T-helper 1 cell treated with Interleukin-12 subunit alpha and Interleukin-12 subunit beta and Interleukin-4 antibody, amounts not matched to agents 30 ng/mL and 1 ng/mL, for 36 hours (primary cell): ENCODE results near the gene CCDC15. TPM values are rescaled to one million over a fixed set of nuclear protein-coding genes. Genes with fewer than 3 reads are reported as not detected.
"Not testable (repeated sequence)": the region's sequence is repeated elsewhere in the genome, so short reads cannot be mapped to it uniquely, and the experiment has no call there.

Experiments
- intact Hi-C: fragments of 100-400 bp; cut with micrococcal nuclease; formaldehyde crosslinking; loops from one replicate; pipeline ENCODE4 v1.15.1; 2024
- total RNA-seq: library from RNA; stranded (reverse); gene quantifications from 2 replicates; pipeline ENCODE4 v1.2.3, GENCODE V29; 2022

The CCDC15 gene
- total RNA-seq, 1 donor from 2014 or later: 3.9 TPM

DNA sequence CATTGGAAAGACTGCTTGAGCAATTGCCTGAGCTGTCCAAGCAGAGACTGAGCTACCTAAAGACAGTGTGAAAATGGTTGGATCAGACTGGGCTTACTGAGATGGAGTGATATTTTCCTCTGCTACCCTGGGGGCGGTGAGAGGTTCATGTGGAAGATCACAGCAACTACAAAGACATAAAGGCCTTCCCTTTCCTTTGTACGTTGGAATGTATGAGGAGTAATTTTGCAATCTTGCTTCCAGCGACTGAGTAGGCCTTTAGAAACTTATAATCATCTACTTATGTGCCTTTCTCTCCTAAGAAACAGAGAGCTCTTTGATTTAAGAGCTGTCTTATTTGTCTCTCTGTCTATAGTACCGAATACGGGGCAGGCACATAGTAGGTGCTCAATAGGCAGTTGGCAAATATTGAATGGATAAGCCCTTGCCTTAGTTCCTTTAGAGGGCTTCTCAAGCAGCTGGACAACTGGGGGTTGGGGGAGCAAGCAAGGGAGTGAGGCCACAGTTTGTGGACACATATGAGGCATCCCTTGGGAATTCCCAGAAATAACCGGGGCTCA, 15.7 kb upstream of the CCDC15 start:
- intact Hi-C loops: no loop called here

DNA sequence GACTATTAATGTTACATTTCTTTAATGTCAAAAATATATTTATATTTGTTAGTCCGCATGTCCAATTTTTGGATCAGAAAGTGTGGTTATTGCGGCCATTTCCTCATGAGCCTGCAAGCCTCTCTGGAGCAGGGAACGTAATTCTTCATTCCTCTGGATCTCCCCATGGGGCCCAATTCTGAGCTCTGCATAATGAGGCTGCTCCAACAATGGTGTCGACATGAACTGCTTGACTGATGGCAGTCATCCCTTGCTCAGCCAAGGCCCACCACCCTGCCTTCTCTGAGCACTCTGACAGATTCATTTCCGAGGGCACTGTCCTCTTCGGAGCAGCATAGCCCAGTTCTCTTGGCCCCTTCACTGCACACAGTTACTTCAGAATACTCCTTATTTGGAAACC, 15.0 kb upstream of the CCDC15 start:
- intact Hi-C loops: no loop called here

DNA sequence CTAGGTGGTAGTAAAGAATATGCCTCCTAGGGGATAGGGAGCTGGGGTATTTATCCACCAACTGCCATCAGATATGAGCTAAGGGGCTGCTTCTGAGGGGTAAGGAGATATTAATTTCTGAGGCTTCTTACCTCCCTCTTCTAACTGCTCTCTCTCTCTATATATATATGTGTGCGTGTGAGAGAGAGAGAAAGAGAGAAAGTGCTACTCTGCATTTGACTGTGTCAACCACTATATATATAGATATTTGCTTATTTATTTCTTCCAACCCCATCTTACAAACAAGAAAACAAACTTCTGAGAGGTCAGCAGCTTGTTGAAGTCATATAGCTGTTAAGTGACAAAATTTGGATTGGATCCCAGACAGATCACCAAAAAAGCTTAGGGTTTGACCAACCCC, 12.3 kb upstream of the CCDC15 start:
- intact Hi-C loops: no loop called here

DNA sequence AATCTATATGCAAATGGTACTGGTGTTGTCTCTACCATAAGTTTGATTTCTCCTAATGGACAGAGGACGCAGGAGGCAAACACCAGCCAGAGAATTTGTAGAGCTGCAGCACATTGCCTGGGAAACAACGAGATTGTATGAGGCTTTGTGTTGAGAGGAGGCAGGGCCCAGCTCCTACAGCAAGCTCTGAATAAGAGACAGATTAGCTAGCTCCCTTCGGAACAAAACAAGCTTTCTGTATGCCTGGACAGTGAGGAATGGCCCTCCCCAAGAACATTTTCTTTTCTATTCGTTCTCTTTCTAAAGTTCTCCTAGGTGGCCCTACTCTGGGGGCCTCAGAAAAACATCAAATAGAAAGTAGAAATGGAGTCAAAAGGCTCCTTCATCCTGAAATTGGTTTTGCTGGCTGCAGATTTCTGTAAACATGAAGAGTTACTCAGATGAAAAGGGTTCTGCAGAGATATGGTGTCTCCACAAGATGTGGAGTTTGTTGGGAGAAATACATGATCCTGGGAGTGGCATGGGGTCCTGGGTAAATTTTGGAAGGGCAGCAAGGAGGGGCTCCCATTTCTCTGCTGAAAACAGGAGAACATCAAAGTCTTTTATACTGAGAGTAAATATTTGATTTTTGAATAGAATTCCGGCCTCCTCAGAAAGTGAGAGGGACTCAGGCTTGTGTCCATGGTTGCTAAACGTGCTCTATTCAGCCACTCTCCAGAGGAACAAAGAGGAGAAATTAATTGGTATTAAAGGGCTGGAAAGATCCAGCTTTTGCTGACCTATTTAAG, 11.3 kb upstream of the CCDC15 start:
- intact Hi-C loops: no loop called here

DNA sequence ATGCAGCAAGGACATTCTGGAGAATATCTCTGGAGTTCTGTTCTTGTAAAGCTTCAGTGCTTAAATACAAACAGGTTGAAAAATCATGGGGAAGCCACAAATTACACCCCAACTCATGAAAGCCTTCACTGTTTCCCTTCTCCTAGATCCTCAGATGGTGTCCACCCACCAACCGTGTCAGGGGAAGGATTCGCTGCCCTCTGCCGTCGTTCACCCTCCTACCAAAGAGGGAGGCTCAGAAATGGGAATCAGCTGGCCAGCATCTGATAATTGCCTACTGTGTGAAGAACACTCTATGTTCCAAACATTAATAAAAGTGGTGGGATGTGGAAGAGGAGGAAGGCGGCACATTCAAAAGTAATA, 10.8 kb upstream of the CCDC15 start:
- intact Hi-C loops: no loop called here

DNA sequence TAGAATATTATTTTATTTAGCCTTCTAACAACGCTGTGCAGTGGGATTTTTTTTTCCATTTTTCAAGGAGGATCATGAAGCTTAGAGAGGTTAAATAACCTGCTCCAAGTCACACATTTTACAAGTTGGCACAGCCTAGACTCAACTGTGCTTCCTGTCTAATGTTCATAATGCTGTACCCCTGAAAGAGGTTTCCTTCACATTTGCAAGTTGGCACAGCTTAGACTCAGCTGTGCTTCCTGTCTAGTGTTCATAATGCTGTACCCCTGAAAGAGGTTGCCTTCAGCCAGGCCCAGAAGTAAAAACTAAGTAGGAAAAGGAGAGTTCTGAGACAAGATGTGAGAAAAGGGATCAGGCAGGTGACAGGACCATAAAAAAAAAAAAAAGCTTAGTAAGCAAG, 10.3 kb upstream of the CCDC15 start:
- intact Hi-C loops: no loop called here

DNA sequence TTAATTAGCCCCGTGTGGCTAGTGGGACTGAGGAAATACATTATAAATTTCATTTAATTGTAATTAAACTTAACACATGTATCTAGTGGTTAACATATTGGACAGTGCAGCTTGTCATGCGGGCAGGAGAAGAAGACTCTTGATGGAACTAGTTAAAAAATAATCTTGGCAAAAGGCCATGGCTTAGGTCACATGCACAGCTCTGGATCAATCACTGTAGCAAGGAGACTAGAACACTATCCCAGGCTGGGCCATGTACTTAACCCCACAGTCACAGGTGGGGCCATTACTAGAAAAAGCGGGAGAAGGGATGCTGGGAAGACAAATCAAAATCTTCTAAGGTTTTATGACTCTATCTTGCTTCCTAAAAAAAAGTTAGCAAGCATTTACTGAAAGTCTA, 9.4 kb upstream of the CCDC15 start:
- intact Hi-C loops: no loop called here

DNA sequence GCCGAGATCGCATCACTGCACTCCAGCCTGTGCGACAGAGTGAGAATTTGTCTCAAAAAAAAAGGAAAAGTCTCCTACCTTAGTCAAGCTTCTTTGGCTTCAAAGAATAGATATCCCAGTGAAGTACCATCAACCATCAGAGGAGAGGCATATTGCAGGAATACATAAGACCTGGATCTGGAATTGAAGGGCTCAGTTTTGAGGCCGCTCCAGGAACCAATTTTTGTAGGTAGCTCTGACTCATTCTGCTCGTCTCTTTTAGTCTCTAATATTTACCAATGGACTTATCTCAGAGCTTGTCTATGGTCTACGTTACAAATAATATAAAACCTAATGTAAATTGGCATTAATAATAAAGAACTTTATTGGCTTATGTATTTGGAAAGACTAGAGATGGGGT, 8.2 kb upstream of the CCDC15 start:
- intact Hi-C loops: no loop called here

DNA sequence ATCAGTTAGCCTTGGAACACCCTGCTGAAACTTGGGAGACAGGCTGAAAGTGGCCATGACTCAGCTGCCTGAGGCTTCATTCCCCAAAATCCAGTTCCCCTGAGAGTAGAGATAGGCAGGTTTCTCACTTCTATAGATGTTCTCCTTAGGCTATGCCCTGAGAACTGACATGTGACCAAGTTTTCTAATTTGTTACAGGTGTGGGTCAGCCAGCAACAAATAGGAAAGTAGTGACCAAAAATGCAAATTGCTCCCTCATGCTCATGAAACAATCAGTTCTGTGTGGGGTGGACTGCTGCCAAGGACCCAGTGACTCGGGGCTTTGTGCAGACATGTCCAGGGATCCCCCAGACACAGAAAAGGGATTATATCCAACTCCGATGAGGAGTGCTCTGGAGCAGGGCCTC, 7.3 kb upstream of the CCDC15 start:
- intact Hi-C loops: no loop called here

DNA sequence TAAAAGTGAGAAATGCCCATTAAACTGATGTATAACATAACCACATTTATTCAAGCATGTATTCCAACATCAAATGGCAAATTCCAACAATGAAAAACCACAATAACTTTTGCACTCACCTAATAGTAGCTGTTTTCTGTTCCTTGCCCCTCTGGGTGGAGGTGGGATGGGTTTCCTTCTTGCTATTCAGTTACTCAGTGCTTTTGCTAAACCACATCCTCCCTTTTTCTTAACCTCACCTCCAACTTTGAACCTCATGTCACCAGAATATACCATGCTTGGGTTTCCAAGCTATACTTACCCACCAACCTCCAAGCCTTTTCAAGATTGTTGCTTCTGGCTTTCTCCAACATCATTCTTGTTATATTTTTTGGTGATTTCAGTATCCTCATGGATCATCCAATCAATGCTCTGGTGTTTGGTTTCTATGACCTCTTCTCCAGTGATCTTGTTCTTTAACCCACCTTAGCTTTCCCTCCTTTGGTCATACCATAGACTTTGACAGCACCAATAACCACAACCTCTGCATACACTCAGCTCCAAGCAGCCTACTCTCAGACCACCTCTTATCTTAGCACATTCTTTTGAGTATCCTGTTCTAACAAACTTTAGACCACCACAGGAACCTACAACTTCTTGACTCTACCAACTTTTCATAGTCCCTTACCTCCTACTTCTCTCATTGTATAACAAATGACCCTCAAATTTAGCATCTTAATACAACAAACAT, 3.2 kb upstream of the CCDC15 start:
- intact Hi-C loops: loop anchor here (1.0 to 10.0 kb wide), 6 partner anchors 30 to 952 kb away; partner anchors contain the start of genes DDX25, ESAM, PUS3 and VWA5A

DNA sequence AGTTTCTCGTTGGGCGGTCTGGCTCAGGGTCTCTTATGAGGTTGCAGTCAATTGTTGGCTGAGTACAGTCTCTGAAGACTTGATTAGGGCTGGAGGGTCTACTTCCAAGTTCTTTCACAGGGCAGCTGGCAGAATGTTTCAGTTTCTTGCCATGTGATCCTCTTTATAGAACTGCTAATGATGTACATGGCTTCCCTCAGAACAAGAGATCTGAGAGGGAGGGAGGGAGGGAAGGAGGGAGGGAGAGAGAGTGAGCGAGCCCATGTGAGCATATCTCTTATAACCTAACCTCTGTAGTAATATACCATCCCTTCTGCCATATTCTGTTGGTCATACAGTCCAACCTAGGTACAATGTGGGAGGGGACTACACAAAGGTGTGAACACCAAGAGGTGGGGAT, 2.7 kb upstream of the CCDC15 start:
- intact Hi-C loops: loop anchor here (1.0 to 10.0 kb wide), 6 partner anchors 31 to 951 kb away; partner anchors contain the start of genes DDX25, ESAM, PUS3 and VWA5A

DNA sequence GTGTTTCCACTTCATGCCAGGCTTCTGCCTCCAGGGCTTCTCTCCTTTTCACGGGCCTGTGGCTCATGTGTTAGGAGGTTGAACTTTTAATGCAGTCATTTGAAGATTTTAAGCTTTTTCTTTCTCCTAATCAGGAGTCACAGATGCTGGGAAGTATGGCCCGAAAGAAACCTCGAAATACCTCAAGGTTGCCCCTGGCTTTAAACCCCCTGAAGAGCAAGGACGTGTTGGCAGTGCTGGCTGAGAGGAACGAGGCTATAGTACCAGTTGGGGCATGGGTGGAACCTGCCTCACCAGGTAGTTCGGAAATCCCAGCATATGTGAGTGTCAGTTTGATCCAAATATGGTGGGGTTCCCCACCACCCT, 571 bp downstream of the CCDC15 start:
- intact Hi-C loops: loop anchor here (1.0 to 10.0 kb wide), 18 partner anchors 8 to 1257 kb away; partner anchors contain the start of genes DDX25, ESAM, FAM118B and HYLS1

DNA sequence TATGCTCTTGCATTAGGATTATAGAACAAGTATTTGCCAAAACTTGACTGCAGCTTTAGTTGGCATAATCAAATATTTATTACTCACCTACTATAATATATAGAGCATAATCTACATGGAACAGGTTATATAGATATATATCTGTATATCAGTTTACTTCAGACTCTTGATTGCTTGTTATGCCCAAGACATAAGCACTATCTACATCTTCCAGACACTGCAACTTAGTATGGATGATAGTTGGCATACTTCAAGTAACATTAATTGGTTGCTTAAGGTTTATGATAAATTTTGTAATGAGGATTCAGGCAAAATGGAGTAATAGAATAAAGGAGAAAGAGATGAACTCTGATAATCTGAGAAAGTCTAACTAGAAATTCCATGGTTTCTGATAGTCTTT, 1.0 kb downstream of the CCDC15 start:
- intact Hi-C loops: loop anchor here (2.0 to 10.0 kb wide), 2 partner anchors 840 to 1212 kb away; partner anchors contain the start of gene VWA5A

DNA sequence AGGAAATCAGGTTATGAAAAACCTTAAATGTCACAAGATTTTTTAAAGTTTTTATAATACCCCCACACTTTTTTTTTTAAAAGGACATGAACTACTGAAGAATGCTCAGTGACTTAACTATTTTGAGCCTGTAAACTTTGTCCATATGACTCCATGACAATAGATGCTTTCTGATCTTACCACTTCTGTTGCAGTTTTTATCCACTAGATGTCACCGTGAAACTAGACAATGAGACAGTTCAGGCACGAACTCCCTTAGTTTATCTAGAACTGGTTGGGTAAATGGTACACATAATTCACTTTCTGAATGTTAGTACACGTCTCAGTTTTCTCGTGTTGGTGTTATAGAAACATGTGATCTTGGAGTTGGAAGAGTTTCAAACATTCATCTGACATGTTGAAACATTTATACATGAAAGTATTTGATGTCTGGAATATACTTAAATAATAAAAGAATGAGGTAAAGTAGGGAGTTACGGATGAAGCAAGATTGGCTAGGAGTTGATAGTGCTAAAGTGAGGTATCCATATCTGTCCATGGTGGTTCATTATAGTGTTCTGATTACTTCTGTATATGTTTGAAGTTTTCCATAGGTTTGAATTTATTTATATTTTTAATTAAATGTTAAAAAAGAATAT, 8.1 kb downstream of the CCDC15 start:
- intact Hi-C loops: loop anchor here (1.0 kb wide), 7 partner anchors 8 to 467 kb away; partner anchors contain the start of genes CCDC15 and TMEM218

DNA sequence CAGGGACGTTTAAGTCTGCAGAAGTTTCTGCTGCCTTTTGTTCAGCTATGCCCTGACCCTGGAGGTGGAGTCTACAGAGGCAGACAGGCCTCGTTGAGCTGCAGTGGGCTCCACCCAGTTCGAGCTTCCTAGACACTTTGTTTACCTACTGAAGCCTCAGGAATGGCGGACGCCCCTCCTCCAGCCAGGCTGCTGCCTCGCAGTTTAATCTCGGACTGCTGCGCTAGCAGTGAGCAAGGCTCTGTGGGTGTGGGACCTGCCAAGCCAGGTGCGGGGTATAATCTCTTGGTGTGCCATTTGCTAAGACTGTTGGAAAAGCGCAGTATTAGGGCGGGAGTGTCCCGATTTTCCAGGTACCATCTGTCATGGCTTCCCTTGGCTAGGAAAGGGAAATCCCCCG, 14.2 kb downstream of the CCDC15 start:
- intact Hi-C loops: not testable (repeated sequence)

DNA sequence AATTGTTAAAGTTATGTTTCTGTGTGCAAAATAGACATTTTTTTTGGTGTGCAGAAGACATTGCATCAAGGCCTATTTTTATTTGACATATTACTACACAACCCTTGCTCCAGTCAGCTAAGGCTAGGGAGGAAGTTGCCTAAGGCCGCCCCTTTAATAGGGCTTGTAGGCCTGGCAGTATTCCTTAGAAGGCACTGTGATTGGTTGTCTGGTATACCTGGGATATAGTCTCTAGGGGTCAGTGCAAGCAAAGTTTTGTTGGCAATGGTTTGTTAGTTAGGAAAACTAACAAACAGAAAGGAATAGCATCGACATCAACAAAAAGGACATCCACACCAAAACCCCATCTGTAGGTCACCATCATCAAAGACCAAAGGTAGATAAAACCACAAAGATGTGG, 16.9 kb downstream of the CCDC15 start:
- intact Hi-C loops: no loop called here

DNA sequence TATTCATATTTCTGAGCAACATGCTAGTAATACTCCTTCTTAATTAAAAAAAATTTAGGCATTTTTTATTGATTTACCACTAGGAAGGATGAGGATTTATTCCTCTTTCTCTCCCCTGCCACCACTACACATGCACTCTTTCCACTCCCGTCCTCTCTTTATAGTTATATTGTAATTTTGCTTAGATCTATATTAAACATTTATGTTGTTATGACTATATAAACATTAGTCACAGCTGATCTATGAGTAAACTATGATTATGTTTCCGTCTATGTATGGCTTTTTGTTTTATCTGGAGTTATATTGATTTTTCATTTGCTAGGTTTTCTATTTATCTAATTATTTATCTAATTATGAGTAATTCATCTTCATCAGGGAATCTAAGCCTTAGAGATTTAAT, 17.8 kb downstream of the CCDC15 start:
- intact Hi-C loops: no loop called here

DNA sequence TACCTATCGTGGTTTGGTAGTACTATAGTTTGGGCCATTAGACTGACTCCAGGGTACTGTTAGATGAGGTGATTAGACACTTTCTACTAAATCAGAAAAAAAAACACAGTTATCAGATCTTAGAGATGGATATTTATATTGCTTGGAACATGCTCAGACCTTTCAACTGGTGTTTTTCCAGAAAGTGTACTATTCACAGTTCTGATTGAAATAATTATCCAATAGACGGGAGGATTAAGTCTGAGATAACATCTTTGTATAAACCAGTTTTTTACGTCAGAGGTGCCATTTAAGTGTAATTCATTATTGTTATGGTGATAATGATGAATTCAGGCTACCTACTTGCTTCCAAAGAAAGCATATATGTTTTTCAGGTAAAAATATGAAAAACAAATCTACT, 22.5 kb downstream of the CCDC15 start:
- intact Hi-C loops: no loop called here

DNA sequence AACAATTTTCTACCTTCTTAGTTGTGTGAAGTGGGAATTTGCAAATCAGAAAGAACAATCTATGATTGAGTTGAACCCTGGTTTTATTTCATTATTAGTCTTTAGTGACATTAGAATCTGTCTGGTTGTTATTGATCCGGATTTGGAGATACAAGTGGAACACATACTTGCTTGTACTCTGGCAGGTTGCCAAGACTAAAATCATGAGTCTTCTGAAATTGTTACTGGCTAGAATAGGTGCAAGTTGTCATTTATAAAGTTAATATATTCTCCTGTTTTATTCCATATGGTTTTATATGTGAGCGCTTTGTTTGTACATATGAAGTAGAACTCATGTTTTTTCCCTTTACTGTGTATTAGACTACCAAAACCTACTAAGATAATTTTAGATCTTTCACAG, 23.0 kb downstream of the CCDC15 start:
- intact Hi-C loops: no loop called here

DNA sequence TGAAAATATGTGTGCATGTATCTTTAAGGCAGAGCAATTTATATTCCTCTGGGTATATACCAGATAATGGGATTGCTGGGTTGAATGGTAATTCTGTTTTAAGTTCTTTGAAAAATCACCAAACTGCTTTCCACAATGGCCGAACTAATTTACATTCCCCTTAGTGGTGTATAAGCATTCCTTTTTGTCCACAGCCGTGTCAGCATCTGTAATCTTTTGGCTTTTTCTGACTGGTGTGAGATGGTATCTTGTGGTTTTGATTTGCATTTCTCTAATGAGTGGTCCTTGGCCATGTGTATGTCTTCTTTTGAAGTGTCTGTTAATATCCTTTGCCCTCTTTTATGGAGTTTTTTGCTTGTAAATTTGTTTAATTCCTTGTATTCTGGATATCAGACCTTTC, 24.3 kb downstream of the CCDC15 start:
- intact Hi-C loops: no loop called here

DNA sequence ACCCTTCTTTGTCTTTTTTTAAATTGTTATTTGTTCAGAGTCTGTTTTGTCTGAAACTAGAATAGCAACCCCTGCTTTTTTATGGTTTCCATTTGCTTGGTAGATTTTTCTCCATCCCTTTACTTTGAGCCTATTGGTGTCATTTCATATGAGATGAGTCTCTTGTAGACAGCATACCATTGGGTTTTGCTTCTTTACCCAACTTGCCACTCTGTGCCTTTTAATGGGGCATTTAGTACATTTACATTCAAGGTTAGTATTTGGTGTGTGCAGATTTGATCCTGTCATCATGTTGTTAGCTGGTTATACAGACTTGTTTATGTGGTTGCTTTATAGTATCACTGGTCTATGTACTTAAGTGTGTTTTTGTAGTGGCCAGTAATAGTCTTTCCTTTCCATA, 28.0 kb downstream of the CCDC15 start:
- intact Hi-C loops: no loop called here
